Measurements from ENCODE around the gene INTS11.

Gene INTS11

DNA sequence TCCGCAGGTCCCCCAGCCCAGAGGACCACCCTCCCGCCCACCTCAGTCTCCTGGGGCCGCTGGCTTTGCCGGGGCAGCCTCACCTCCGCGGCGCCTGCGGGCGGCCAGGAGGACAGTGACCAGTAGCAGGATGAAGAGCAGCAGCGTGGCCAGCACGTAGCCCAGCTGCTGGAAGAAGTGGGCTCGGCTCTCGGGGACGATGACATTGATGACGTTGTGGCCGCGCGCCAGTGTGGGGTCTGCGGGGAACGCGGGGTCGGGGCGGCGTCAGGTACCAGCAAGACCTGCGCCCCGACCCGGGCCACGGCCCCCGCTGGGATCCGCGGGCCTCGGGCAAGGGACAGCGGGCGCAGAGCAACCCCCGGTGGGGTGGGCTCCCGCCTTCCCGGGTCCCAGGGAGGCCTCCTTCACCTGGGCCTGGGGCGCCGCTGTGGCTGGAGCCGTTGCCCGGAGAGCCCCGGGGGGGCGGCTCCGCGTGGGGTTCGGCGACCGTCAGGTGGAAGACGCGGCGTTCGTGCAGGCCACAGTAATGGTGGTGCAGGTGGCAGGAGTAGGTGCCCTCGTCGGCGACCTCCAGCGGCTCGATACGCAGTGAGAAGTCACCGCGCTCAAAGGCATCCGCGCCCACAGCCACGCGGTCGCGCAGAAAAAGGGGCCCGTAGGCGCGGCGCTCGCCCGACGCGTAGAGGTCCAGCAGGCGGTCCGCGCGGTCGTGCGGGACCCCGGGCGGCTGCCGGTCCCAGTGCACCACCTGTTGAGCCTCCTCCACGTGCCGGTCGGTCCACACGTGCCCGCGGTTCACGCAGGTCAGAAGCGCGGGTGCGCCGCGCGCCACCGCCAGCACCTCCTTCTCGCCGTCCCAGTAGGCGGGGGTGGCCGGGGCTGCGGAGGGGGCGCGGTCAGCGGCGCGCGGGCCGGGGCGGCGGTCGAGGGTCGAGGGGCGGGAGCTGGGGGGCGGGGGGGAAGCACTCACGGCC, 30.1 kb upstream of the INTS11 start:
- peaks cover 67% of the 10 kb centered on the region for H3K4me1 ChIP-seq (ENCODE audit: control insufficient read depth, insufficient read depth, low read depth, low read length)
- H3K36me3 ChIP-seq (ENCODE audit: control insufficient read depth in 1 of 2, insufficient read depth in 2 of 2, low read depth in 1 of 2, low read length in 2 of 2) = peaks cover 32 to 44% of the 10 kb centered on the region in 2 experiments
- no peak overlapping the region for H3K27ac ChIP-seq (ENCODE audit: low read length, poor library complexity, severe bottlenecking)
- H2AK5ac ChIP-seq (ENCODE audit: low read length, severe bottlenecking) = no peak overlapping the region
- no peak overlapping the region for H2AFZ ChIP-seq (ENCODE audit: low read depth, low read length)
- H2BK5ac ChIP-seq (ENCODE audit: low read depth, low read length, poor library complexity, severe bottlenecking) = no peak overlapping the region
- peak overlapping the region; percentile 29 for H3K9ac ChIP-seq (ENCODE audit: low read length)
- peak overlapping the region; percentile 34 for H4K91ac ChIP-seq (ENCODE audit: low read length)
- H3K4me3 ChIP-seq (ENCODE audit: insufficient read depth in 1 of 2, low read depth in 1 of 2, low read length in 2 of 2) = peak overlapping the region; percentile 14 to 64
- no peak for DNase-seq
- peak overlapping the region in 1 of 2 experiments; percentile 53 for H3K23ac ChIP-seq (ENCODE audit: low read length in 2 of 2)
- peak overlapping the region; percentile 59 for H4K8ac ChIP-seq (ENCODE audit: low read length)
- no peaks in the 10 kb centered on the region for H3K9me3 ChIP-seq (ENCODE audit: control insufficient read depth, low read length)
- H2BK15ac ChIP-seq (ENCODE audit: low read depth, poor library complexity, severe bottlenecking) = no peak overlapping the region
- WGBS = 54% methylated on average over 74 of the region's 116 CpGs
- H3K4ac ChIP-seq (ENCODE audit: low read depth in 1 of 2, low read length in 2 of 2) = no peak overlapping the region
- no peak overlapping the region for H2BK12ac ChIP-seq (ENCODE audit: low read length in 2 of 2)
- no peak overlapping the region for H3K4me2 ChIP-seq (ENCODE audit: low read length, poor library complexity, severe bottlenecking)
- H3K18ac ChIP-seq (ENCODE audit: low read depth in 1 of 2, low read length in 2 of 2) = no peak overlapping the region
- no peak overlapping the region for H2BK120ac ChIP-seq (ENCODE audit: low read depth, low read length)
- peaks cover 3% of the 10 kb centered on the region for H3K79me1 ChIP-seq (replicated peaks; ENCODE audit: low read length, poor library complexity, severe bottlenecking)
- H3K27me3 ChIP-seq (ENCODE audit: control insufficient read depth in 1 of 2, insufficient read depth in 1 of 2, low read length in 2 of 2) = no peaks in the 10 kb centered on the region
- no peak overlapping the region for H3K14ac ChIP-seq (ENCODE audit: low read length in 2 of 2)

GRCh38 chr1:1353389-1354151, 29.1 kb upstream of the INTS11 start:
- Histone ChIP-seq H2BK12ac (ENCODE audit: low read length in 2 of 2) (peak overlapping the region in 1 of 2 experiments; percentile 15), H3K27ac (ENCODE audit: low read length, poor library complexity, severe bottlenecking) (peak overlapping the region; percentile 13), H3K18ac (ENCODE audit: low read depth in 1 of 2, low read length in 2 of 2) (peak overlapping the region in 1 of 2 experiments; percentile 29), H3K4me1 (ENCODE audit: control insufficient read depth, insufficient read depth, low read depth, low read length) (peaks cover 61% of the 10 kb centered on the region), H2AK5ac (ENCODE audit: low read length, severe bottlenecking) (no peak overlapping the region), H3K27me3 (ENCODE audit: control insufficient read depth in 1 of 2, insufficient read depth in 1 of 2, low read length in 2 of 2) (no peaks in the 10 kb centered on the region), H3K23ac (ENCODE audit: low read length in 2 of 2) (peak overlapping the region in 1 of 2 experiments; percentile 48), H3K36me3 (ENCODE audit: control insufficient read depth in 1 of 2, insufficient read depth in 2 of 2, low read depth in 1 of 2, low read length in 2 of 2) (peaks cover 32 to 44% of the 10 kb centered on the region in 2 experiments), H2BK5ac (ENCODE audit: low read depth, low read length, poor library complexity, severe bottlenecking) (no peak overlapping the region), H3K9ac (ENCODE audit: low read length) (peak overlapping the region; percentile 53), H4K91ac (ENCODE audit: low read length) (no peak overlapping the region), H4K8ac (ENCODE audit: low read length) (peak overlapping the region; percentile 5), H3K4ac (ENCODE audit: low read depth in 1 of 2, low read length in 2 of 2) (no peak overlapping the region), H3K4me3 (ENCODE audit: insufficient read depth in 1 of 2, low read depth in 1 of 2, low read length in 2 of 2) (peak overlapping the region; percentile 21 to 64), H3K4me2 (ENCODE audit: low read length, poor library complexity, severe bottlenecking) (peak overlapping the region; percentile 32), H3K9me3 (ENCODE audit: control insufficient read depth, low read length) (no peaks in the 10 kb centered on the region), H2BK120ac (ENCODE audit: low read depth, low read length) (no peak overlapping the region), H3K14ac (ENCODE audit: low read length in 2 of 2) (no peak overlapping the region), H2BK15ac (ENCODE audit: low read depth, poor library complexity, severe bottlenecking) (no peak overlapping the region), H2AFZ (ENCODE audit: low read depth, low read length) (no peak overlapping the region), H3K79me1 (replicated peaks; ENCODE audit: low read length, poor library complexity, severe bottlenecking) (peaks cover 3% of the 10 kb centered on the region)
- DNase-seq = no peak
- 74% methylated on average over 27 of the region's 28 CpGs for WGBS

GRCh38 chr1:1352786-1353388, 28.4 kb upstream of the INTS11 start:
- no peak overlapping the region for H2BK120ac ChIP-seq (ENCODE audit: low read depth, low read length)
- H3K9ac ChIP-seq (ENCODE audit: low read length) = peak overlapping the region; percentile 53
- no peak overlapping the region for H3K14ac ChIP-seq (ENCODE audit: low read length in 2 of 2)
- no peak overlapping the region for H3K18ac ChIP-seq (ENCODE audit: low read depth in 1 of 2, low read length in 2 of 2)
- H3K4me1 ChIP-seq (ENCODE audit: control insufficient read depth, insufficient read depth, low read depth, low read length) = peaks cover 64% of the 10 kb centered on the region
- no peak overlapping the region for H4K8ac ChIP-seq (ENCODE audit: low read length)
- WGBS = 60% methylated on average over 4 of the region's 5 CpGs
- H3K23ac ChIP-seq (ENCODE audit: low read length in 2 of 2) = peak overlapping the region in 1 of 2 experiments; percentile 48
- no peak overlapping the region for H3K27ac ChIP-seq (ENCODE audit: low read length, poor library complexity, severe bottlenecking)
- H3K9me3 ChIP-seq (ENCODE audit: control insufficient read depth, low read length) = no peaks in the 10 kb centered on the region
- peak overlapping the region in 1 of 2 experiments; percentile 29 for H2BK12ac ChIP-seq (ENCODE audit: low read length in 2 of 2)
- peak overlapping the region; percentile 2 for H2AK5ac ChIP-seq (ENCODE audit: low read length, severe bottlenecking)
- H3K4me3 ChIP-seq (ENCODE audit: insufficient read depth in 1 of 2, low read depth in 1 of 2, low read length in 2 of 2) = peak overlapping the region in 1 of 2 experiments; percentile 55
- H2BK5ac ChIP-seq (ENCODE audit: low read depth, low read length, poor library complexity, severe bottlenecking) = no peak overlapping the region
- no peak overlapping the region for H2BK15ac ChIP-seq (ENCODE audit: low read depth, poor library complexity, severe bottlenecking)
- H3K36me3 ChIP-seq (ENCODE audit: control insufficient read depth in 1 of 2, insufficient read depth in 2 of 2, low read depth in 1 of 2, low read length in 2 of 2) = peaks cover 32 to 44% of the 10 kb centered on the region in 2 experiments
- DNase-seq = no peak
- no peak overlapping the region for H3K4me2 ChIP-seq (ENCODE audit: low read length, poor library complexity, severe bottlenecking)
- H3K79me1 ChIP-seq (replicated peaks; ENCODE audit: low read length, poor library complexity, severe bottlenecking) = peaks cover 3% of the 10 kb centered on the region
- no peak overlapping the region for H4K91ac ChIP-seq (ENCODE audit: low read length)
- H3K4ac ChIP-seq (ENCODE audit: low read depth in 1 of 2, low read length in 2 of 2) = no peak overlapping the region
- no peak overlapping the region for H2AFZ ChIP-seq (ENCODE audit: low read depth, low read length)
- H3K27me3 ChIP-seq (ENCODE audit: control insufficient read depth in 1 of 2, insufficient read depth in 1 of 2, low read length in 2 of 2) = no peaks in the 10 kb centered on the region
